BJ (cell line): ENCODE measurements around the gene NID1. TPM values are rescaled to one million over a fixed set of nuclear protein-coding genes. Genes with fewer than 3 reads are reported as not detected.

Experiments used
- CTCF ChIA-PET: fragments of 350-600 bp; formaldehyde crosslinking; extraction: SDS; loops from one replicate; lab custom pipeline; 2021; ENCODE audit warnings: antibody characterized with exemption, inconsistent platforms; lab: Yijun Ruan, JAX
- POLR2A ChIA-PET: fragments of 300-600 bp; sonication (Branson Sonifier 250); formaldehyde crosslinking; extraction: SDS; loops from one replicate; lab custom pipeline; 2021; ENCODE audit warnings: antibody characterized with exemption; lab: Charles Lee
- DNase-seq: peaks from one replicate; pipeline ENCODE4 v3.0.0-alpha.2; 2011; ENCODE audit warnings: low read depth
- H3K27me3 ChIP-seq: 2 replicates; pipeline ENCODE4 v1.6.0; 2011; ENCODE audit warnings: low read length; ENCODE audit not compliant: control insufficient read depth, insufficient read depth
- H3K36me3 ChIP-seq: 2 replicates; pipeline ENCODE4 v1.5.1; 2011; ENCODE audit warnings: low read length; ENCODE audit not compliant: control insufficient read depth, insufficient read depth
- H3K4me3 ChIP-seq: 2 replicates; pipeline ENCODE4 v1.5.1; 2011; ENCODE audit warnings: low read depth, mild to moderate bottlenecking, control low read depth, low read length
- CTCF ChIP-seq: IDR thresholded peaks from 2 replicates; pipeline ENCODE4 v1.5.1; 2011; ENCODE audit warnings: low read depth, mild to moderate bottlenecking, control low read depth, inconsistent platforms, low read length, moderate library complexity; ENCODE audit not compliant: insufficient read depth
- polyA plus RNA-seq: library from polyadenylated mRNA; depleted of rRNA; stranded (reverse); fragments of >200 nt; gene quantifications from 2 replicates; pipeline ENCODE4 v1.2.3, GENCODE V29; 2011

Gene NID1
- polyA plus RNA-seq, 1 experiment, result 182 TPM

DNA sequence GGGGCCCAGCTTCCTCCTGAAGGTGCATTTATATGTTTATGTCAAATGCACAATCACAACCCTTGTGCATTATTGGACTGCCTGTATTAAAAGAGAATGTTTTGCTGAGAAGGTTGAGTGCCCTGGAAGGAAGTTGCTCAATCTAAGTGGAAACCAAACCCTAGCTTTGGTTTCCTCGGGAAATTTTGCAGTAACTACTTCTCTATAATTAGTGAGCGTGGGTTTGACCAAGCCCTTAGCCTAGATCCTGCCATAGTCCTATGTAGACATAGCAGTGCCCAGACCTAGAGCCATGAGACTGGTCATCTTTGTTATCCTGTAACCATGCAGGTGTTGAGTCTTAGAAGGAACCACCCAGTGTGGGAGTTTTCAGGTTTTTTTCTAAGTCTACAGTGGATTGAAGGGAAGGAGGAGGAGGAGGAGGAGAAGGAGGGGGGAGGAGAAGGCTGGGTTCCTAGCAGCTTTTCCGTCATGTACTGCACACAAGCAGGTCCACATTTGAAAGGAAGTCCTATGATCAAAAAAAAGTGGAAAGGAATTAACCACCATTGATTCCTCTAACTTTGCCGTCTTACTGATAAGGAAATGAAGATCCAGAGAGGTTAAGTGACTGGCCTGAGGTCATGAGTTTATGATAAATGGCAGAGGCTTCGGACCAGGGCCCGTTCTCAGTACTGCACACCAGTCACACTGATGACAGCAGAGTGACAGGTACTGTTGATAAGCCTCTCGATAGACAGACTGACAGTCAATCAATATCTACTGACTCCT, 126.0 kb downstream of the NID1 start:
- Histone ChIP-seq H3K4me3 (no peak overlapping the region), H3K36me3 (no peaks in the 10 kb centered on the region), H3K27me3 (no peaks in the 10 kb centered on the region)
- no peak for DNase-seq
- TF ChIP-seq CTCF, result no peak
- ChIA-PET POLR2A (no interaction called here), CTCF (interaction anchor here (1.2 kb wide), 1 partner anchor 14 kb away, joined by 3 read pairs; no protein-coding TSS in a partner anchor)

DNA sequence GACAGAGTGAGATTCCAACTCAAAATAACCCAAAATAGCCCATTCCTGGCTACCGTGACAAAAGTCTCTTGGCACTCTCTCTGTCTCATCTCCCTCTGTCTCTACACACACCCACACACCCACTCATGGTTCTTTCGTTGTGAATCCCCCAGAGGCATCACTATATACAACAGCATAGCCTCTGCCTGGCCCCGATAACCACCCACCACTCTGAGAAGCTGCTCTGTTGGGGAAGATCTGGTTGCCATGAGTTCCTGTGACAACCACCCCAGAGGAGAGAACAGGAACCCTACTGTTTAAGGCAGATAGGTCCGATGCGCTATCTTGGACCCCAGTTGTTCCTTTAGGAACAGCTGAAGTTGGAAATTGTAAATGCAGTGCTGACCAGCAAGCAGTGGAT, 127.8 kb downstream of the NID1 start:
- no peaks in the 10 kb centered on the region for H3K27me3 ChIP-seq
- H3K36me3 ChIP-seq, result no peaks in the 10 kb centered on the region
- no peak overlapping the region for H3K4me3 ChIP-seq
- no peak for DNase-seq
- no peak for TF ChIP-seq CTCF
- CTCF ChIA-PET, result interaction anchor here (0.6 kb wide), 1 partner anchor 49 kb away, joined by 3 read pairs; no protein-coding TSS in a partner anchor
- POLR2A ChIA-PET, result no interaction called here

GRCh38 chr1:235935235-235936225, 129.4 kb downstream of the NID1 start:
- no peaks in the 10 kb centered on the region for H3K36me3 ChIP-seq
- DNase-seq, result no peak
- no peaks in the 10 kb centered on the region for H3K27me3 ChIP-seq
- no peak overlapping the region for H3K4me3 ChIP-seq
- POLR2A ChIA-PET, result no interaction called here
- no peak for TF ChIP-seq CTCF
- CTCF ChIA-PET, result interaction anchor here (0.6 kb wide), 1 partner anchor 647 kb away, joined by 3 read pairs; no protein-coding TSS in a partner anchor

DNA sequence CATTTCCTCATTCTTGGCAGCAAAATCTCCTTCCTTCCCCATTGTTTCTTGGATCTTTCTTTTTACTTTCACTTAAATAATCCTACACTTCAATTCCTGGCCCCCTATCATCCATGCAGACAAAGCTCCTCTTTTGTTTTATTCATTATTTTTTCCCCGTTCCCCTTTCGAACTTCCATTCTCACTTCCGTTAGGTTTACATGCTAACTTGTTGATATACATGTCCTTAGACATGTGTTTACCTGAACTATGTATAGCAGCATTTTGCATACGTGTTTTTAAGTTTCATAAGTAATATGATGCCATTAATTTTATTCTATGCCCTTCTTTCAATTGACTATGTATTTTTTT, 131.1 kb downstream of the NID1 start:
- CTCF ChIA-PET, result interaction anchor here (0.7 to 1.8 kb wide), 2 partner anchors 8 to 38 kb away, joined by 3 to 5 read pairs; no protein-coding TSS in a partner anchor
- POLR2A ChIA-PET, result no interaction called here
- H3K4me3 ChIP-seq, result no peak overlapping the region
- no peaks in the 10 kb centered on the region for H3K36me3 ChIP-seq
- no peaks in the 10 kb centered on the region for H3K27me3 ChIP-seq
- TF ChIP-seq CTCF, result no peak
- no peak for DNase-seq
